HEK293 (cell line): Measurements from ENCODE around the gene ZGPAT.
A peak's percentile ranks its signal among the peaks of the same experiment; 100 is the strongest.

Experiments used
- CTCF ChIA-PET: fragments of 350-600 bp; formaldehyde crosslinking; extraction: SDS; loops from one replicate; lab custom pipeline; 2021; ENCODE audit warnings: antibody characterized with exemption; lab: Yijun Ruan, JAX
- POLR2A ChIA-PET: fragments of 300-600 bp; formaldehyde crosslinking; extraction: SDS; loops from one replicate; lab custom pipeline; 2020; ENCODE audit warnings: antibody characterized with exemption, inconsistent platforms; lab: Yijun Ruan, JAX
- H3K27ac ChIP-seq: fragments of 200-500 bp; sonication (Bioruptor generic); 2 replicates; pipeline ENCODE4 v1.5.1; 2014; ENCODE audit warnings: low read depth, low read length, control low read depth, inconsistent platforms; ENCODE audit errors: extremely low read depth
- H3K36me3 ChIP-seq, 2 experiments: fragments of 200-500 bp in 1 of 2; sonication (Bioruptor generic) in 1 of 2; 1 replicate in 1 of 2; 2 replicates in 1 of 2; pipeline ENCODE4 v1.5.1; 2014 to 2017; ENCODE audit warnings: inconsistent platforms in 2 of 2, low read length in 2 of 2; ENCODE audit not compliant: control insufficient read depth in 2 of 2, insufficient read depth in 1 of 2
- H3K4me1 ChIP-seq: fragments of 200-500 bp; sonication (Bioruptor generic); 2 replicates; pipeline ENCODE4 v1.5.1; 2014; ENCODE audit warnings: mild to moderate bottlenecking, low read length, inconsistent platforms; ENCODE audit not compliant: control insufficient read depth, insufficient read depth
- H3K4me3 ChIP-seq: 2 replicates; pipeline ENCODE4 v1.5.1; 2011; ENCODE audit warnings: low read depth, mild to moderate bottlenecking, control low read depth, low read length, moderate library complexity
- H3K9me3 ChIP-seq: fragments of 200-500 bp; sonication (Bioruptor generic); 2 replicates; pipeline ENCODE4 v1.5.1; 2014; ENCODE audit warnings: low read depth, low read length, inconsistent platforms; ENCODE audit not compliant: control insufficient read depth, insufficient read depth
- KLF1 ChIP-seq: fragments of 450-650 bp; formaldehyde crosslinking; IDR thresholded peaks from 2 replicates; pipeline ENCODE4 v1.5.1; 2016; ENCODE audit warnings: missing biosample characterization, missing genetic modification characterization
- PRDM10 ChIP-seq: fragments of 450-650 bp; formaldehyde crosslinking; IDR thresholded peaks from 2 replicates; pipeline ENCODE4 v1.5.1; 2016; ENCODE audit warnings: missing biosample characterization, missing genetic modification characterization
- PRDM2 ChIP-seq: fragments of 450-650 bp; formaldehyde crosslinking; IDR thresholded peaks from 2 replicates; pipeline ENCODE4 v1.5.1; 2016; ENCODE audit warnings: missing biosample characterization, missing genetic modification characterization, borderline replicate concordance
- ZBTB11 ChIP-seq: fragments of 450-650 bp; formaldehyde crosslinking; conservative IDR thresholded peaks from 2 replicates; pipeline ENCODE4 v1.5.1; 2016; ENCODE audit warnings: low read depth, missing biosample characterization, missing genetic modification characterization
- ZBTB26 ChIP-seq: fragments of 450-650 bp; formaldehyde crosslinking; optimal IDR thresholded peaks from 2 replicates; pipeline ENCODE3; 2016; ENCODE audit warnings: missing biosample characterization, mild to moderate bottlenecking, missing genetic modification characterization
- ZBTB48 ChIP-seq: fragments of 450-650 bp; formaldehyde crosslinking; IDR thresholded peaks from 2 replicates; pipeline ENCODE4 v1.5.1; 2016; ENCODE audit warnings: missing biosample characterization, missing genetic modification characterization
- ZBTB7A ChIP-seq: fragments of 450-650 bp; formaldehyde crosslinking; IDR thresholded peaks from 2 replicates; pipeline ENCODE4 v1.5.1; 2016; ENCODE audit warnings: low read depth, missing biosample characterization, missing genetic modification characterization
- ZFHX2 ChIP-seq: fragments of 450-650 bp; formaldehyde crosslinking; conservative IDR thresholded peaks from 2 replicates; pipeline ENCODE4 v1.5.1; 2016; ENCODE audit warnings: missing biosample characterization, missing genetic modification characterization
- ZFP37 ChIP-seq: fragments of 450-650 bp; formaldehyde crosslinking; IDR thresholded peaks from 2 replicates; pipeline ENCODE4 v1.5.1; 2016; ENCODE audit warnings: missing biosample characterization, missing genetic modification characterization
- ZNF121 ChIP-seq: fragments of 450-650 bp; formaldehyde crosslinking; IDR thresholded peaks from 2 replicates; pipeline ENCODE4 v1.5.1; 2016; ENCODE audit warnings: missing biosample characterization, missing genetic modification characterization
- ZNF433 ChIP-seq: fragments of 450-650 bp; formaldehyde crosslinking; IDR thresholded peaks from 2 replicates; pipeline ENCODE4 v1.5.1; 2016; ENCODE audit warnings: missing biosample characterization, missing genetic modification characterization, low read depth
- ZNF510 ChIP-seq: fragments of 450-650 bp; formaldehyde crosslinking; IDR thresholded peaks from 2 replicates; pipeline ENCODE4 v1.5.1; 2018; ENCODE audit warnings: mild to moderate bottlenecking, missing genetic modification characterization, missing biosample characterization; ENCODE audit not compliant: insufficient replicate concordance
- ZNF624 ChIP-seq: fragments of 450-650 bp; formaldehyde crosslinking; IDR thresholded peaks from 2 replicates; pipeline ENCODE4 v1.5.1; 2017; ENCODE audit warnings: missing biosample characterization, missing genetic modification characterization
- ZNF664 ChIP-seq: fragments of 450-650 bp; formaldehyde crosslinking; IDR thresholded peaks from 2 replicates; pipeline ENCODE4 v1.5.1; 2016; ENCODE audit warnings: missing biosample characterization, missing genetic modification characterization
- ZNF76 ChIP-seq: fragments of 450-650 bp; formaldehyde crosslinking; IDR thresholded peaks from 2 replicates; pipeline ENCODE4; 2016; ENCODE audit warnings: low read depth, missing biosample characterization, missing genetic modification characterization, borderline replicate concordance
- ZNF768 ChIP-seq: fragments of 450-650 bp; formaldehyde crosslinking; IDR thresholded peaks from 2 replicates; pipeline ENCODE4 v1.5.1; 2018; ENCODE audit warnings: missing biosample characterization, mild to moderate bottlenecking, missing genetic modification characterization
- ZNF791 ChIP-seq: fragments of 450-650 bp; formaldehyde crosslinking; IDR thresholded peaks from 2 replicates; pipeline ENCODE4 v1.5.1; 2016; ENCODE audit warnings: missing biosample characterization, missing genetic modification characterization
- ZNF843 ChIP-seq: fragments of 450-650 bp; formaldehyde crosslinking; IDR thresholded peaks from 2 replicates; pipeline ENCODE4 v1.5.1; 2016; ENCODE audit warnings: missing biosample characterization, missing genetic modification characterization
- TF ChIP-seq, protein P1 (sequence below): fragments of 450-650 bp; formaldehyde crosslinking; IDR thresholded peaks from 2 replicates; pipeline ENCODE4 v1.5.1; 2016; ENCODE audit warnings: missing biosample characterization, missing genetic modification characterization
- TF ChIP-seq, protein P2 (sequence below): fragments of 450-650 bp; formaldehyde crosslinking; IDR thresholded peaks from 2 replicates; pipeline ENCODE4 v1.5.1; 2016; ENCODE audit warnings: missing biosample characterization, missing genetic modification characterization

ZGPAT gene

DNA sequence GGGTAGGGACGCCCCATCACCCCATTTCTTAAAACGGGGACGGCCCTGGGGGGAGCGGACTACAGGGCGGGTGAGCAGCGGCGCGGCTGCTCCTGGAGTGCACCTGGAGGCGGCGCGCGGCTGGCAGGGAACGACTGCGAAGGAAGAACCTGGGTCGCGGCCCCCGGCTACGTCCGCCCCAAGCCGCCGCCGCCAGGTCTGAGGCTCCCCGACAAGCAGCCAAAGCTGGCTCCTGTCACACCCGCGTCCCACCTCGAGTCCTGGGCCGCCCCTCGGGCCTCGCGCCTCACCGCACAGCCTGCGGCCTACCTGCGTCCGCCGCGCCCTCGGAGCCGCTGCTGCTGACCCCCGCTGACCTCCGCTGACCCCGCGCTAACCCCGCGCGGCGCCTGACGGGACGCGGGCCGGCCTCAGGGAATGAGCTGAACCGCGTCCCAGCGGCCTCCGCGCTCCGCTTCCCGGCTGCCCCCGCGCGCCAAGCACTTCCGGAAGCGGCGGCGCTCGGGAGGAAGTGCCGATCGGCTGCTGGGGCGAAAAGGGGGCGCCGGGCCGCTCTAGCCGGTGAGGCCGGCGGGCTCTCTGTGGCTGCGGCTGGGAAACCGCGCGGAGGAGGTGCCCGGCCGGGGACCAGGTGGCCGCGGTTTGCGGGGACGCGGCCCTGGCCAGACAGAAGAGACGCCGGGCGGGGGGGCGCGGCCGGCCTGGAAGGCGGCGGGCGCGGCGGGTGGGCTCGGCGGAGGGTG is at the start of gene ZGPAT, which contains the start of gene ARFRP1:
Gene ZGPAT (plus strand): TSS at position 482 of the 743 bp plus-strand sequence. CDS start 542 bp downstream, outside the sequence.
Gene ARFRP1 (minus strand): TSS at position 419 of the 743 bp plus-strand sequence. CDS start 885 bp downstream, outside the sequence.
- peak within 1 kb of the TSS; percentile 71 for H3K27ac ChIP-seq
- 0 out of 2 replicates have a peak, but pooled peaks cover 3% of the 10 kb centered on the region for H3K4me1 ChIP-seq
- H3K9me3 ChIP-seq = no peaks in the 10 kb centered on the region
- ChIA-PET POLR2A (interaction anchor here (0.6 to 3.3 kb wide), 17 partner anchors 9 to 273 kb away, joined by 3 to 16 read pairs (median 6); partner anchors contain the start of genes DNAJC5, LIME1, PRPF6 and RTEL1), CTCF (interaction anchor here (0.6 to 1.4 kb wide), 4 partner anchors 70 to 214 kb away, joined by 3 to 4 read pairs (median 4); no protein-coding TSS in a partner anchor)
- peaks cover 31 to 74% of the 10 kb centered on the region in 2 experiments for H3K36me3 ChIP-seq
- H3K4me3 ChIP-seq = peak within 1 kb of the TSS; percentile 81
- TF ChIP-seq ZBTB7A (tag by site-specific recombination) (peak; percentile 45; the same call in 1 of the 2 replicates), ZFHX2 (peak; percentile 63), ZNF664 (tag by site-specific recombination) (no peak), ZNF768 (tag by site-specific recombination) (no peak), ZFP37 (tag by site-specific recombination) (no peak), ZNF624 (tag by site-specific recombination) (no peak), ZNF510 (no peak), ZNF76 (tag by site-specific recombination) (peak; percentile 99), KLF1 (peak; percentile 11; the same call in 1 of the 2 replicates), PRDM2 (tag by site-specific recombination) (no peak), ZBTB11 (tag by site-specific recombination) (peak; percentile 80), ZBTB48 (tag by site-specific recombination) (no peak), ZNF121 (0 out of 2 replicates have a peak, but pooled peaks have one; percentile 44), ZBTB26 (tag by site-specific recombination) (peak; percentile 86), ZNF843 (tag by site-specific recombination) (no peak), ZNF791 (tag by site-specific recombination) (peak; percentile 16; the same call in 1 of the 2 replicates), ZNF433 (no peak), PRDM10 (tag by site-specific recombination) (peak; percentile 29; the same call in 1 of the 2 replicates)
- TF ChIP-seq, protein P1, sequence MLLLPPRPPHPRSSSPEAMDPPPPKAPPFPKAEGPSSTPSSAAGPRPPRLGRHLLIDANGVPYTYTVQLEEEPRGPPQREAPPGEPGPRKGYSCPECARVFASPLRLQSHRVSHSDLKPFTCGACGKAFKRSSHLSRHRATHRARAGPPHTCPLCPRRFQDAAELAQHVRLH (tag by site-specific recombination) = peak; percentile 29; the same call in 1 of the 2 replicates
- TF ChIP-seq, protein P2, sequence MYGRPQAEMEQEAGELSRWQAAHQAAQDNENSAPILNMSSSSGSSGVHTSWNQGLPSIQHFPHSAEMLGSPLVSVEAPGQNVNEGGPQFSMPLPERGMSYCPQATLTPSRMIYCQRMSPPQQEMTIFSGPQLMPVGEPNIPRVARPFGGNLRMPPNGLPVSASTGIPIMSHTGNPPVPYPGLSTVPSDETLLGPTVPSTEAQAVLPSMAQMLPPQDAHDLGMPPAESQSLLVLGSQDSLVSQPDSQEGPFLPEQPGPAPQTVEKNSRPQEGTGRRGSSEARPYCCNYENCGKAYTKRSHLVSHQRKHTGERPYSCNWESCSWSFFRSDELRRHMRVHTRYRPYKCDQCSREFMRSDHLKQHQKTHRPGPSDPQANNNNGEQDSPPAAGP (tag by site-specific recombination) = peak; percentile 70; the same call in 1 of the 2 replicates
